ENCODE results near the gene TMEM52B.
"Not testable (repeated sequence)": the region's sequence is repeated elsewhere in the genome, so short reads cannot be mapped to it uniquely, and the experiment has no call there.

The TMEM52B gene

GRCh38 chr12:10211940-10212738, 33.3 kb downstream of the TMEM52B start:
- DNase-seq: peak; percentile 93

GRCh38 chr12:10212739-10213131, 33.9 kb downstream of the TMEM52B start, which contains the start of gene GABARAPL1:
Gene GABARAPL1 (plus strand): TSS chr12:10212877. CDS start chr12:10213130, 253 bp downstream.
- DNase-seq: peak; percentile 88

- peak; percentile 80 for DNase-seq
These were observed 34.6 kb downstream of the TMEM52B start for GRCh38 chr12:10213168-10214135.

- DNase-seq: no peak
These were observed 35.5 kb downstream of the TMEM52B start for GRCh38 chr12:10214136-10214894.

GRCh38 chr12:10214895-10215267, 36.0 kb downstream of the TMEM52B start:
- no peak for DNase-seq

- DNase-seq: no peak
These were observed 36.6 kb downstream of the TMEM52B start for GRCh38 chr12:10215436-10215835.

GRCh38 chr12:10215946-10216345, 37.1 kb downstream of the TMEM52B start:
- DNase-seq: not testable (repeated sequence)

- no peak for DNase-seq
These were observed 39.2 kb downstream of the TMEM52B start for GRCh38 chr12:10218021-10218420.

- DNase-seq: no peak
These were observed 41.7 kb downstream of the TMEM52B start for GRCh38 chr12:10220398-10221077.

- DNase-seq: no peak
These were observed 43.0 kb downstream of the TMEM52B start for GRCh38 chr12:10221846-10222245.

GRCh38 chr12:10223208-10223607, 44.4 kb downstream of the TMEM52B start:
- no peak for DNase-seq

- not testable (repeated sequence) for DNase-seq
These were observed 46.6 kb downstream of the TMEM52B start for GRCh38 chr12:10225426-10225825.

GRCh38 chr12:10226086-10226485, 47.3 kb downstream of the TMEM52B start:
- DNase-seq: no peak

GRCh38 chr12:10226731-10227130, 47.9 kb downstream of the TMEM52B start:
- DNase-seq: no peak

- no peak for DNase-seq
These were observed 48.8 kb downstream of the TMEM52B start for GRCh38 chr12:10227648-10228047.

GRCh38 chr12:10234562-10234961, 55.7 kb downstream of the TMEM52B start:
- DNase-seq: no peak

GRCh38 chr12:10235761-10236631, 57.2 kb downstream of the TMEM52B start:
- peak; percentile 59 for DNase-seq

GRCh38 chr12:10236720-10237119, 57.9 kb downstream of the TMEM52B start:
- no peak for DNase-seq

GRCh38 chr12:10238526-10238925, 59.7 kb downstream of the TMEM52B start:
- no peak for DNase-seq

GRCh38 chr12:10241290-10241689, 62.5 kb downstream of the TMEM52B start:
- DNase-seq: no peak
